M059J (cell line): Measurements from ENCODE around the gene LMAN2L. TPM values are rescaled to one million over a fixed set of nuclear protein-coding genes. Genes with fewer than 3 reads are reported as not detected.
"Not testable (repeated sequence)": the region's sequence is repeated elsewhere in the genome, so short reads cannot be mapped to it uniquely, and the experiment has no call there.

Experiments used
- DNase-seq: peaks from one replicate; pipeline ENCODE4 v3.0.0-alpha.2; 2012; ENCODE audit warnings: low read depth
- total RNA-seq: library from RNA; depleted of rRNA; stranded (reverse); fragments of >200 nt; shearing (Covaris generic); gene quantifications from 2 replicates; pipeline ENCODE4 v1.2.3, GENCODE V29; 2014

LMAN2L gene
- total RNA-seq, 1 experiment from 2014 or later, result 65.3 TPM

DNA sequence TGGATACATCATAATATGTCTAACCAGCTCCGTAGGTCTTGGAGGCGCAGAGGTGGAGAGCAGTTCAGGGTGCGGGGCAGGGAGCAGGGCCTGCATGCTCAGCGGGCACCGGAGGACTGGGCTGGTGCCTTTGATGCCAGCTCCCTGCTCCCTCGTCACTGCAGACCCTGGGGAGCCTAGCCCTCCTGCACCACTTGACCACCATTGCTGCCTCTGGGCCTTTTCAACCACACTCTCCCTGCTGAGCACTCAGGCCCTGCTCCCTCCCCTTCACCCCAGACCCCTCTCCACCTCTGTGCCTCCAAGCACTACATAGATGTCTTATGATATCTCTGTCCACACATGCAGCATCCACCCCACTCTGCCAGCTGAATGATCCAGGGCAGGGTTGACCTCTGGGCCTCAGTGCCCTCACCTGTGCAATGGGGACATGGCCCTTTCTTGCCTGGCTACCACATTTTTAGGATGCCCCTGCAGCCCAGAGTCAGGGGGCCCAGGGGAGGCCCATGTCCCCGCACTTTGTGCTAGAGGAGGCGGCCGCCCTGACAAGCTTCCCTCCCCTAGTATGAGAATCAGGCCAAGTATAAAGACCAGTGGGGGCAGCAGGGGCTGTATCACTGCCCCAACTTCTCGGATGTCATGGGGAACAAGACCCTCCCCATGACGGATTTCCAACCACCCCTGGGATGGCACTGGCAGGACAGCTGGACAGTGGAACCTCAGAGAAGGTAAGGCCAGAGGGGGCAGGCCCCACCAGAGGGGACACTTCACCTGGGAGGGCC is 51.0 kb downstream of the LMAN2L start:
- DNase-seq, result no peak

DNA sequence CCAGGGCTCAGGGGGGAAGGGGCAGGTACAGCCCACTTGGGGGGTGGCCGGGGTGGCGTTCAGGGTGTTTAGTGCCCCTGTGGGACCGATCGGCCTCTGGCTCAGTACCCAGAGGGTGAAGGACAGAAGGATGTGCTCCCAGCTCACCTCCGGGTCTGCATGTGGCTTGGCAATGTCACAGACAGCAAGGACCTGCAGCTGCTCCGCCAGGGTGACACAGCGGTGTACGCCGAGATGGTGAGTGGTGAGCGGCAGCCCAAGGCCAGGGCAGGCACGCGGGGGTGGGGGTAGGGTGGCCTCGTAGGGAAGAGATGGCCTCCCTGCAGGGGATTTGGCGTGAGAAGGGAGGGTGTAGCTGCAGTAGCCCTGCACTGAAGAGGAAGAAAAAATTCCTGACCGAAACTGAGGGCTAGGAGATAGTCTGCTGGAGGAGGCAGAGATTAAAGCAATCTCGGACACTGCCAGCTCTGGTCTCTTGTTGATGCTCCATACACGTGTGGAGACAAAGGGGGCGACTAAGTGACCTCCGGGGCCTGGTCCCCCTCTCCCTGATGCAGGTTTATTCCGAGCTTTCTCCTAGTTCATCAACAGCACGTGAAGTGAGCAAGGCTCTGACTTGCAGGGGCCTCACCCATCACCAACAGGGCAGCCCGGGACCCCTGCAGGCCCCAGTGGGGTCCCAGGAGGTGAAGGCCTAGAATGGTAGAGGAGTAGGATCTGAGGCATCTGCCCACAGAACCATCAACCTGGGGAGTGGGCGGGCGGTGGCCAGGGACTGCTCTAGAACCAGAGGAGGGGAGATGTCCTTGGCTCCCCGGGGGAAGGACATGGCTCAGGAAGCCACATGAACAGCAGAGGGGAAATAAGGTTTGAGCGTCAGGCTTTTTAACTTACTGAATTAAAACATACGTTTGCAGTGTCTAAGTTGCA is 51.9 kb downstream of the LMAN2L start:
- DNase-seq, result no peak

DNA sequence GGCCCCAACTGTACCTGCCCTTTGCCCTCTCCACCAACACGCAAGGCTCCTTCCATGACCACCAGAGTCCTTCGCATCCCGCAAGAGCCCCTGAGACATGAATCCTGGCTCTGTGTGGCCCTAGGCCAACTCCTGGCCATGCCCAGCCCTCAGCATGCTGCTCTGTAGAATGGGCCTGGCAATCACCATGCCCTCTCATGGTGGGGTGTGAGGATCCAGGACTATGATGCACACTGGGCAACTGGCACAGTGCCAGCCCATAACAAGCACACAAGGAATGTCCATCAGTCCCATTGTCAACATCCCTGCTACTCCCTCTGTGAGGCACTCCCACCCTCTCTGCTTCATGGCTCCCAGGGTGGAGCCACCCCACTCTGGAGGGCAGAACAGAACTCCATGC is 52.6 kb downstream of the LMAN2L start:
- no peak for DNase-seq

DNA sequence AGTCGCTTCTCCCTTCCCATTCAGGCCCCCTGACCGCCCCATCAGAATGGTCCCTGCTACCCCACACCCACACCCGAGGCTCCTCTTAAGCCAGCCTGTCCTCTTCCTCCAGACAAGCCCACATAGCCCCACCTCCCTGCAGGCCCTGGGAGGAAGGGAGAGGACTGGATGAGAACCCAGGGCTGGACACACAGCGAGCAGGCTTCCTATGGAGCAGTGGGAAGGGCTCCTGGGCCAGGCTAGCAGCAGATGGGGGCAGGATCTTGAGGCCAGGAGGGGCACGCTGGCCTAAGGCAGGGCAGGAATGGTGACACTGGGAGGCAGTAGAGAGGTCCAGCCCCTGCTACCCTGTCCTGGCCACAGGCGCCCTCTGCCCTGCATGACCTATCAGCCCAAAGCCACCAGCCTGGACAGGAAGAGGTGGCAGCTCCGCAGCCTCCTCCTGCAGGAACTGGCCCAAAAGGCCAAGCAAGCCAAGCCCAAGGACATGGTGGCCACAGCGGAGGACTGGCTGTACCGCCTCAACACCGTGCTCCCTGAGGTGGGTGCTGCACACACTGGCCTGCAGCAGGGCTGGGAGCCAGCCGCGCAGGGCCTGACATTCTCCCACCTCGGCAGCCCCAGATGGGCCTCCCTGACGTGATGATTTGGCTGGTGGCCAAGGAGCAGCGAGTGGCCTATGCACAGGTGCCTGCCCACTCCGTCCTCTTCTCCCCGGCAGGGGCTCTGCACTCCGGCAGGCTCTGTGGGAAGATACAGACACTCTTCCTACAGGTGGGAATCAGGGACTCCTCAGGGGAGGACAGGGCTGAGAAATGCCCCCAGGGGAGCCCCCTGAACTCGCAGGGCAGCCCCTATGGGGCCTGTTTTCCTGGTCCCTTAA is 54.0 kb downstream of the LMAN2L start:
- no peak for DNase-seq

DNA sequence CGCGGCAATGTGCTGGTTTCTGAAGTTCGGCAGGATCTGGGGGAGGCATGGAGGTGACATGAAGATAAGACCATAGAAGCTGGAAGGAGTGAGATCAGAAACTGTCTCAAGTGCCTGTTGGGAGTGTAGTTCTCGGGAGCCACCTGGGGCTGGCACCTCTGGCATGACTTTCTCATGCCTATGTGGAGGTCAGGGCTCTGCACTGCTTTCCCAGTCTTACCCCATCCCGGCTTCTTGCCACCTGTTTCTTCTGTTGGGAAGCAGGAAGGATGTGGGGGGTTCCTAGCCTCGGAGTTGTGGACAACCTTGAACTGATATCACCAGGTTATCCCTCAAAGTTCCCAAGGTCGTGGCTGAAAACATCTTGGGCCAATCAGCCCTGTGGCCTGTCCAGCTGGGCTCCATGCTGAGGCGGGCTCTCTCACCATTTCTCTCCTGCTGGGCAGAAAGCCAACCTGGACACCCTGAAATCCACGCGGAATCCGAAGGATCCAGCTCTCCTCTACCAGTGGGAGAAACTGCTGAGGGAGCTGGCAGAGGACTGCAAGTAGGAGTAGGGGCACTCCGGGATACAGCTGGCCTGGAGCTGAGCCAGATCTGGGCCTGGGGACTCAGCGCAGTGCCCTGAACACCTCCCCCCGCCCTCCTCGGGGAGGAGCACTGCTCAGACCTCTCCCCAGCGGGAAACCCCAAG is 54.8 kb downstream of the LMAN2L start:
- no peak for DNase-seq

DNA sequence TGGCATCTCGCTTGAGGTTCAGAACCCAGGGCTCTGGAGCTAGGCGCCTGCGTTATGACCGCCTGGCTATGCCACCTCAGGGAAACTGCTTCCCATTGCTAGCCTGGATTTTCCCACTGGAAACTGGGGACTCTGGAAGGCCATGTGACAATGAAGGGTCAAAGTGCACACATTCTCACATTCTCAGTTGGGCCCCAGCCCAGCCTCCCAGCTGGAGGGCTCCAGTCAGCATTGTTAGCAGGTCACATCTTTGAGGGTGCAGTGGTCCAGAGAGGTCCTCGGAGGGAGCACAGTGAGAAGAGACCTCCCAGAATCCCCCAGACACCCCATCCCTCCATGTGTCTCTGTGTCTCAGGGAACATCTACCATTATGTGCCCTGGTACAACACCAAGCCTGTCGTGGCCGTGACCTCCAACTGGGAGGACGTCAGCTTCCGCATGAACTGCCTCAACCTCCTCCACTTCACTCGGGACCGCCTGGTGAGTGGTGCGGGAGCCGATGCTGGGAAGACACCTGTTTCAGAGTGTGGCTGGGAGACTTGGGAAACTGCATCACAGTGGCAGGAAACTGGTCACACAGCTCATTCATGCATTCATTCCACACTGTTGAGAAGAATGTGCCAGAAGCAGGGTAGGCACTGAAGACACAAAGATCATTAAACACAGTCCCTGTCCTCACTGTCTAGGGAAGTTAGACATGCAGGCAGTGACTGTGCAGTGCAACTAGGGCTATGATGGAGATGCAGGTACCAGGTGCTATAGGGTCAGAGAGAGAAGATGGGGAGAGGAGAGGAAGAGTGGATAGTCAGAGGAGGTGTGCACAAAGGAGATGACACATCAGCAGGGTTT is 55.7 kb downstream of the LMAN2L start:
- no peak for DNase-seq

DNA sequence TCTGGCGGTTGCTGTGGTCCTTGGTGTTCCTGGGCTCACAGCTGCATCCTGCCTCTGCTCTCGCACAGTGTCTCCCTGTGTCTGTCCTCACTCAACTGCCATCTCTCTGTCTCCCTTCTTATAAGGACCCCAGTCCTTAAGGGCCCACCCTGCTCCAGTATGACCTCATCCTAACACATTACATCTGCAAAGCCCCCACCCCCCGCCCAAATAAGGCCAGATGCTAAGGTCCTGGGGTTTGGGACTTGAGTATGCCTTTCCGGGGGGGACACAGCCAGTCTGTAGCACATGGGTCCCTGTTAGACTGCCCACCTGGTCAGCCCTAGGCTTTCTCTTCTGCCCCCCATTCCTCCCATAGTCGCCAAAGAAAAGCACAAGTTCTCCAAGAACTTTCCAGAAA is 56.6 kb downstream of the LMAN2L start:
- DNase-seq, result no peak

DNA sequence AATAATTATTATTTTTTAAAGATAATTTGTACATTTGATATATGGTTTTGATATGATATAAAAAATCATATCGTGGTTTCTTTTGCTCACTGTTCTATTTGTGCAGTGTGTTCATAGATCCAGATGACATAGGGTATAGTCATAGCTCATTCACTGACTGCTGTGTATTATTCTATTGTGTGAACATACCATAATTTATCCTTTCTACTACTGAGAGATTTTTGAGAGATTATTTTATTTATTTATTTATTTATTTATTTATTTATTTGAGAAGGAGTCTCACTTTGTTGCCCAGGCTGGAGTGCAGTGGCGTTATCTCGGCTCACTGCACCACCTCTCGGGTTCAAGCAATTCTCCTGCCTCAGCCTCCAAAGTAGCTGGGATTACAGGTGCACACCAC is 58.3 kb downstream of the LMAN2L start:
- DNase-seq, result no peak

DNA sequence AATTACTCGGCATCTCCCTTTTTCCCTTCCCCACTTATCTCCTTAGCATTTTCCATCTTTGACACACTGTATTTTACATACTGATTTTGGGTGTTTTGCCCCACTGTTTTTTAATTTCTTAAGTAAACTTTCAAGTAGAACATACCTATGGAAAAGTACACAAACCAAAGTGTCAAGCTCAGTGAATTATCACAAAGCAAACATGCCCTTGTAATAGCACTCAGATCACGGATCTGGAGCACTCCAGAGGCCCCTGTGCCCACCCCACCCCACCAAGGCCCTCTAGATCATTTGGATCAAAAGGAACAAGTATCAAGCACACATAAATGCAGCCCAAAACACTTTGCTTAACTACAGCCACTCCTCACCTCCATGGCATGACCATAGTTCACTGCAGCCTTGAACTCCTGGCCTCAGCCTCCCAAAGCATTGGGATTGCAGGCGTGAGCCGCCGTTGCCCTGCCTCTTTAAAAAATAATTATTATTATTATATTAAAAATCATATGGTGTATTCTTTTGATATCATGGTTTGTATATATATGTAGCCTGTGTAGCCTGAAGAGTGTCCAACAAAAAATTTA is 59.2 kb downstream of the LMAN2L start:
- DNase-seq, result no peak

DNA sequence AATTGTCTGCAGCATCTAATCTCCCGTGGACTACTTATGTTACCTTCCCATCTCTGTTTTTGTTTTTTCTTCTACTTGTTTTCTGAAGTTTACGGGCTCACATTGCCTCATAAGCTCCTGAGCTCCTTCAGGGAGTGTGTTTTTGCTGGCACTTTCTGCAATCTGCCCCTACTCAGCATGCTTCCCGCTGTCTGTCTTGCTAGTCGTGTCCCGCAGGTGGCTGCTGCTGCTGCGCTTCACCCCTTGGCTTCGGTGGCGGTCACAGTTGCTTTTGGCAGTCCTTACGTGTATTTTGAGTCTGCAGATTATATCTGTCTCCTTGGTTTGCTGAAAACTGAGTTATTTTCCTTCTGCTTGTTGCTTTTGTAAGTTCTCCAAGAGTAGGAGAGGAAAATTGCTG is 60.0 kb downstream of the LMAN2L start:
- DNase-seq, result no peak

DNA sequence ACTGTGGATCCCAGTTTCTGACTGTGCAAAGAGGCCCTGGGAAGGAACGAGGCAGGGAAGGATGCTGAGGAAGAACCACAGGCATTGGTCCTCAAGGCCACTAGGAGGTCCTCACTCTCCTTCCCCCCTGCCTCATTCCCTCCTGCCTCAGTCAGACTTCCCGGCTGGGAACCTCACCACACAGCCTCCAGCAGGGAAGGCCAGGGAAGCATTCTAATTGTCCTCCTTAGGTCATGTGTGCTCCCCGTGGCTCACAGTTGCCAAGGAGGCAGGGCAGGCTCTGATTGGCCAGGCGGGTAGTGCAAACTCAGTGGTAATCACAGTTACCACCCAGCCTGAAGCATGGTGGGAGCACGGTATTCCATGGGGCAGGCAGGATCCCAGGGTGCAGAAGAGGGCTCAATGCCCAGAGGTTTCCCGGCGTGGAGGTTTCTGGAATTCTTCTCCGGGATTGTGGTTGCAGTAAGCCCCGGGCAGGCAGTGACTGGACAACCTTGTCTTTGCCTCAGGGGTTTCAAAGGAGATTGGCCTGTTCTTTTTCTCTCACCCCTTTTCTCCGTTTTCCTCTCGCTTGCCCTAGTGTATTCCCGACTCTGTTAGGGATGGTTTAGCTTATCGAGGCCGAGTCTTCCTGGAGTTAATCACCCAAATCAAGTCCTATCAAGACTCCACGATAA is 70.2 kb downstream of the LMAN2L start:
- peak; percentile 11 for DNase-seq

DNA sequence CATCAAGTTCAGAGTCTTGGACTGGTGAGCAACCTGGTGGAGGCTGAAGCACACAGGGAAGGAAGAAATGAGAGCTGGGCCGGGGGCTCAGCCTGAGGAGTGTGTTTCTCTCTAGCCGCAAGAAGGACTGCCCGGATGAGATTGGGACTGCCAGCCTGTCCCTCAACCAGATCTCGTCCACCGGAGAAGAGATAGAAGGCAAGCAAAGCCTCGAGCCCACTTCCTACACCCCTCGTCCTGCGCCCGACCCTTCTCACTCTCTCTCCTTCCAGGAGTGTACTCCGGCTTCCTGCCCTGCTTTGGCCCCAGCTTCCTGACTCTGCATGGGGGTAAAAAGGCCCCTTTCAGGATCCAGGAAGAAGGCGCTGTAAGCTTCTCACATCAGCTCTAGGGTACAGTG is 71.1 kb downstream of the LMAN2L start:
- DNase-seq, result no peak

DNA sequence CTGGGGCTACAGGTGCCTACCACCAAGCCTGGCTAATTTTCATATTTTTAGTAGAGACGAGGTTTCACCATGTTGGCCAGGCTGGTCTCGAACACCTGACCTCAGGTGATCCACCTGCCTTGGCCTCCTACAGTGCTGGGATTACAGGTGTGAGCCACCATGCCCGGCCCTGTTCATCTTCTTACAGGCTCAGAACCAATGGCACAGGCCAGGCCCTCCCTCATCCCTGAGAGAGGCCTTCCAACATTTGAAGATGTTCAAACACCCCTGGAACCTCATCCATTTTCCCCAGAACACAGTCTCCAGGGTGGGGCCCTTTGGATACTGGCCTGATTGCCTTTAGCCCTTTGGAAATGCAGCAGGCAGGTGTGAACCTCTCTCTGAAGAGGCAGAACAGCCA is 74.1 kb downstream of the LMAN2L start:
- DNase-seq, result not testable (repeated sequence)

DNA sequence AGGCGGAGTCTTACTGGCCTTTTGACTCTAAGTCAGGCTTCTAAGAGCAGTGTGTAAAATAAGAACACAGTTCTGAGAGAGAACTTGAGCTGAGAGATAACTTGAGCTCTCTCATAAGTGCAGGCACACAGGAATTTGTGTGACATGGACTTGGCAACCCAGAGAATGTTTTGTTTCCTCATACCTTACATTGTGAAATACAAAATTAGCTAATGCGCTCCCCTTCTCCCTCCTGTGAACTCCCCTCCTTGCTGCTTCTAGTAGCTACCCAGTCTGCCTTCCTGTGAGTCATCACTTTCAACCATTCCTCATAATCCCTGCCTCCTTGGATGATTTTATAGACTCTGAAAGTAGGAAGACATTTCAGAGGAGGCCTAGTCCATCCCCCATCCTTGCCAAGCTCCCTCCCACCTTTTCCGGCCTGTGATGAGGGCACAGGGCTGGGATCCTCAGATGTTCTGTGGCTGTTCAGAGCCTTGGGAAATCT is 74.7 kb downstream of the LMAN2L start:
- peak; percentile 97 for DNase-seq

DNA sequence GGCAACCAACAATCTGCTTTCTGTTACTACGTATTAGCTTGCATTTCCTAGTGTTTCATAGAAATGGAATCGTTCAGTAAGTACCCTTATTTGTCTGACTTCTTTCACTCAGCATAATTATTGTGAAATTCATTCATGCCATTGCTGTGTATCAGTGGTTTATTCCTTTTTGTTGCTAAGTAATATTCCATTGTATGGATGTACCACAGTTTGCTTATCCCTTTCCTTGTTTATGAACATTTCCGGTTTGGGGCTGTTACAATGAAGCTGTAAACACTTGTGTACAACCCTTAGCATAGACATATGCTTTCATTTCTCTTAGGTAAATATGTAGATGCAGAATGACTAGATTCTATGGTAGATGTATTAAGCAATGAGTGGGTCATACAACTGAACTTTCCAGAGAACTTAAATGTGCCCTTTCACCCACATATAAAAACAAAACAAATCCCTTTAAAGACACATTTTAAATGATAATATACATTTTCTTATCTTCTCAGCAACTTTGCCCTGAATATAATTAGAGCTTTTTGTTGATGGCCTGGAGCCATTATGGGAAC is 75.4 kb downstream of the LMAN2L start:
- DNase-seq, result no peak

DNA sequence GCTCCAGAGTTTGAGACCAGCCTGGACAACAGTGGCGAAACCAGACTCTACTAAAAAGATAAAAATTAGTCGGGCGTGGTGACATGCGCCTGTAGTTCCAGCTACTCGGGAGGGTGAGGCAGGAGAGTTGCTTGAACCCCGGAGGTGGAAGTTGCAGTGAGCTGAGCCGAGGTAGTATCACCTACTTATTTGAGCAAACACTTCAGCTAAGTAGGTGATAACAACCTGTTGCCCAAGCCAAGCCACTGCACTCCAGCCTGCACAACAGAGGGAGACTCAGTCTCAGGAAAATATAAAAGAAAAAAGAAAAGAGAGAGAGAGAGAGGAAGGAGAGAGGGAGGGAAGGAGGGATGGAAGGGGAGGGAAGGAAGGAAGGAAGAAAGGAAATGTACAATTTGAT is 76.0 kb downstream of the LMAN2L start:
- DNase-seq, result no peak

DNA sequence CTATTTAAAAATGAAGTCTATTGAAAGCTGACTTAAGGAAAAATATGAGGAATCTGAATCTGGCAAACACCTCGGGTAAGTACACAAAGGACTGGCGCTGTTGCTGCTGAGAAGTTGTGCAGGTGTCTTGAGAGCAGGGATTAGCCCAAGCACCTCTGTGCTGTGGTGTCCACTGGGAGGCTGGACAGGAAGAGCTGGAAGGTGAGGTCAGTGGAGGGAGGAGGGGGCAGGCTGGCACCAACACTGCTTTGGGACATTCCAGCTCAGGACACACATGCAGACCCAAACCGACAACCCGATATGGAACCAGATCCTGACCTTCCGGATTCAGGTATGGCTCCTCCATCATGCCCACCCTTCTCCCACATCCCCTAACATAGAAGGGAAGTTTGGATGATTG is 76.7 kb downstream of the LMAN2L start:
- no peak for DNase-seq

DNA sequence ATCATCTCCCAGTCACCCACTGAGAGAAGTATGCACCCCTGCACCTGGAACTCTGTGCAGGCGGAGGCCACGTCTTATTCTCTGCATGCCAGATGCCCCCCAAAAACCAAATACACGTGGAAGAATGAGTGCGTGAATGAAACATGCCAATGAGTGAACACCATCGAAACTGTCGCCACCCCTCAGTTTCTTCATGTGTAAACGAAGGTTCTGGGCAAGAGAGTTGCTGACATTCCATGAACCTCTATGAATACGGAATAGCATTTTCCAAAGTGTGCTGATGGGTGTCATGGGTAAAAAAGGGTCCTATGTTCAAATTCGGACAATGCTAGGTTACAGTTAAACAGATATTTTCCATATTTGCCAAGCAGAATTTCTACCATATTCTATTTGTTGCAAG is 77.5 kb downstream of the LMAN2L start:
- no peak for DNase-seq

DNA sequence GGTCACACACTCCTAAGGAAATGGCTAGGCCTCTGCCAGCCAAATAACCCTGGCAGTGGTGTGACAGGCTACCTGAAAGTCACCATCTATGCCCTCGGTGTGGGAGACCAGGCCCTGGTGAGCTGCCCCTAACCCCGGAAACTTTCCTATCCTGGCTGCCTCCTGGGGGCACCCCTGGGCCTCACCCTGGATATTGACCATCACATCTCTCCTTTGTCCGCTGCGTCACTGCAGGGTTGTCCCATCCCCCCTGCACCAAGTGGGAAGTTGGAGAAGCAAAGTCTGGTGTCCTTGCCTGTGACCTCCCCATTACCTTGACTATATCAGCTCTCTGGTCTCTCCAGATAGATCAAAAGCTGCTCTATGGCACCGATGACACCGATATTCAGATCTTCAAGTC is 78.5 kb downstream of the LMAN2L start:
- no peak for DNase-seq
